Stimulated activated CD8-positive, alpha-beta memory T cell treated with anti-CD3 and anti-CD28 coated beads, Interleukin-12 subunit alpha, Interleukin-12 subunit beta, amount 100 ng/mL, for 24 hours (primary cell): ENCODE measurements around the gene INA.
A peak's percentile ranks its signal among the peaks of the same experiment; 100 is the strongest.
"Not testable (repeated sequence)": the region's sequence is repeated elsewhere in the genome, so short reads cannot be mapped to it uniquely, and the experiment has no call there.

Source experiments
- DNase-seq: peaks from one replicate; pipeline ENCODE4 v3.0.0-alpha.2; 2020; ENCODE audit errors: extremely low read depth

INA gene

DNA sequence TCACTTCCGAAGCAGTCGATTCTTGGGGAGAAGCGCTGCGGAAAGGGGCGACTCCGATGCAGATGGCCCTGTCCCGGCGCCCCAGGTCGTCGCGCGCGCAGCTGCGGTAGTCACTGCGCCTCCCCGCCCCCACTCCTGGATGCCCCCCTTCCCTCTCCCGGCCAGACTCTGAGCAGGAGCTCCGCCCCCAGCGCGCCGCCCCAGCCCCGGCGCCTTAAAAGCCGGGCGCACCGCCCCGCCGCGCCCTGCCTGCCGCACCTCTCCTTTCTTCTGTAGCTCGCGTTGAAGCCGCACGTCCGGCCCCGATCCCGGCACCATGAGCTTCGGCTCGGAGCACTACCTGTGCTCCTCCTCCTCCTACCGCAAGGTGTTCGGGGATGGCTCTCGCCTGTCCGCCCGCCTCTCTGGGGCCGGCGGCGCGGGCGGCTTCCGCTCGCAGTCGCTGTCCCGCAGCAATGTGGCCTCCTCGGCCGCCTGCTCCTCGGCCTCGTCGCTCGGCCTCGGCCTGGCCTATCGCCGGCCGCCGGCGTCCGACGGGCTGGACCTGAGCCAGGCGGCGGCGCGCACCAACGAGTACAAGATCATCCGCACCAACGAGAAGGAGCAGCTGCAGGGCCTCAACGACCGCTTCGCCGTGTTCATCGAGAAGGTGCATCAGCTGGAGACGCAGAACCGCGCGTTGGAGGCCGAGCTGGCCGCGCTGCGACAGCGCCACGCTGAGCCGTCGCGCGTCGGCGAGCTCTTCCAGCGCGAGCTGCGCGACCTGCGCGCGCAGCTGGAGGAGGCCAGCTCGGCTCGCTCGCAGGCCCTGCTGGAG is at the start of gene INA:
Gene INA (plus strand): TSS at position 243 of the 817 bp plus-strand sequence. CDS start 74 bp downstream, at position 317.
- DNase-seq = peak; percentile 0

DNA sequence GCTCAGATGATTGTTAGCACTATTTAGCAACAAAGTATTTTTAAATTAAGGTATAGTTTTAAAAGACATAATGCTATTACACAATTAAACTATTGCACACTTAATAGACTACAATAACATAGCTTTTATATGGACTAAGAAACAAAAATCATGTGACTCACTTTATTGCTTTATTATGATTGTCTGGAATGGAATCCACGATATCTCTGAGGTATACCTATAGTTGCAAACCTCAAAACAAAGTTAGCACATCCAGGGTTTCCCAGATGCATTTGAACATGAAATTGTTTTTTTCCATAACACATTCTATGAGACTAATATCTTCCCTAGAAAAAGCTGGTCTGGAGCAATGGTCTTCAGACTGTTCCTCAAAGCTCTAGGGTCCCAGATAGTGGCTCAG is 49.5 kb upstream of the INA start:
- no peak for DNase-seq

DNA sequence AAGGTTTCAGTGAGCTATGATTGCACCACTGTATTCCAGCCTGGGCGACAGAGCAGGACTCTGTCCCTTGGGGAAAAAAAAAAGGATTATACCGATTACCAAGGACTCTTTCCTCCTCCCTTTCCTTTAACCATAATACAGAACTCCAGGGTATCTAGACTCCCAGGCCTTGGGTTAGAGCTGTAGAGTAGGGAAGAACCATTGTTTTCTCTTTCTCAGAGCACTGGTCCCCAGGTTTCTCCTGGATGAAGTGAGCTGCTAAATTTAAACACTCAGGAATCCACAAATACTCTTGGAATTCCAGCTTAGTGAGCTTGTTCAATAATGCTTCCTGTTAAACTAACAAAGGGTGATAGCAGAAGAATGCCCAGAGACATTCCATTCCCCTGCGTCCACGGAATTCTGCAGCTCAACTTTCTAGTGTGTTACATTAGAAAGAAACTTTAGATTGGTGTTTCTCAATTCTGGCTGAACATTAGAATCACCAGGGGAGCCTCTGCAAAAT is 45.8 kb upstream of the INA start:
- DNase-seq = no peak

DNA sequence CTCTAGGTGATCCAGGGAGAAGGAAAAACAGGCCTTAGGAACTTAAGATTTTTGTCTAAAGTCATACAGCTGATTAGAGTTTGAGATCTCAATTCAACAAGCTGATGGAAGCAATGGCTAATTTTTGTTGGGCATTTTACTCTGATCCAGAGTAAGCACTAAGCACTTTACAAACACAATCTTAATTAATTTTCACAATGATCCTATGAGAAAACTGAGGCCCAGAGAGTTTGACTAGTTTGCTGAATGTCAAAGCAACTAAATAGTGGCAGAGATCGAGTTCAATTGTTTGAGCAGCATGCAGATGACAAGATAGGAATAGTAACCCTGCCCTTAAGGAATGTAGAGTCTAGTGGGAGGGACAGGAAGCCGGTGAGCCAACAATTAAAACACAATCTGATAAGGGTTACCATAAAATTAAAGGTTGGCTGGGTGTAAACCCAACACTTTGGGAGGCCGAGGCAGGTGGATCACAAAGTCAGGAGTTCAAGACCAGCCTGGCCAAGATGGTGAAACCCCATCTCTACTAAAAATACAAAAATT is 44.7 kb upstream of the INA start:
- DNase-seq = no peak

DNA sequence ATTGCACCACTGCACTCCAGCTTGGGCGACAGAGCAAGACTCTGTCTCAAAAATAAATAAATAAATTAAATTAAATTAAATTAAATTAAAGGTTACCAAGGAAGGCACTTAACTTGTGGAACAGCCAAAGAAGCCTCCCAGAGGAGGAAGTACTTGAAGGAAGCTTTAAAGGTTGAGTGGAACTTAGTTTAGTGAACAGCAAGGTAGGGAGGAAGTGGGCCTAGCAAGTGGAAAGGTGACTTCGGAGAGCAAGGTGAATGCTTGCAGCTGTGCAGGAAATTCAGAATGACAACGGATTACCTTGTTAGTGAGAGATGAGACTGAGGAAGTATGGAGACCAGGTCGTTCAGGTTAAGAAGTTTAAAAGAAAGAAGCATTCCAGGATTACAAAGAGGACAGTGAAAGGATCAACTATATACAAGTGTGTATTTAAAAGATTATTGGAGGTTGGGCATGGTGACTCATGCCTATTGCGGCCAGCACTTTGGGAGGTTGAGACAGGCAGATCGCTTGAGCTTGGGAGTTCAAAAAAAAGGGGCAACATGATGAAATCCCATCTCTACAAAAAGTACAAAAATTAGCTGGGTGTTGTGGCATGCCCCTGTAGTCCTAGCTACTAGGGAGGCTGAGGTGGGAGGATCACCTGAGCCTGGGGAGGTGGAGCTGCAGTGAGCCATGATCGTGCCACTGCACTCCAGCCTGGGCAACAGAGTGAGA is 44.0 kb upstream of the INA start:
- DNase-seq = no peak

DNA sequence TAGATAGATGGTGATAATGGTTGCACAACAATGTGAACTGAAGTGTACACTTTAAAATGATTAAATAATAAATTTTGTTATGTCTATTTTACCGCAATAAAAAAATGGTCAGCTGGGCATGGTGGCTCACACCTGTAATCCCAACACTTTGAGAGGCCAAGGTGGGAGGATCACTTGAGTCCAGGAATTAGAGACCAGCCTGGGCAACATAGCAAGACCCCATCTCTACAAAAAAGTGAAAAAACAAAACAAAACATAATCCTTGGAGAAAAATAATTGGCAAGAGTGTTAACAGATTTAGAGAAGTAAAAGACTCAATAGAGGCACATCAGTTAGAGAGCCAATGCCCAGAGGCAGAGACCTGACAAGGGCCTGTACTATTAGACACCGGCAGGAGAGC is 41.2 kb upstream of the INA start:
- DNase-seq = no peak

DNA sequence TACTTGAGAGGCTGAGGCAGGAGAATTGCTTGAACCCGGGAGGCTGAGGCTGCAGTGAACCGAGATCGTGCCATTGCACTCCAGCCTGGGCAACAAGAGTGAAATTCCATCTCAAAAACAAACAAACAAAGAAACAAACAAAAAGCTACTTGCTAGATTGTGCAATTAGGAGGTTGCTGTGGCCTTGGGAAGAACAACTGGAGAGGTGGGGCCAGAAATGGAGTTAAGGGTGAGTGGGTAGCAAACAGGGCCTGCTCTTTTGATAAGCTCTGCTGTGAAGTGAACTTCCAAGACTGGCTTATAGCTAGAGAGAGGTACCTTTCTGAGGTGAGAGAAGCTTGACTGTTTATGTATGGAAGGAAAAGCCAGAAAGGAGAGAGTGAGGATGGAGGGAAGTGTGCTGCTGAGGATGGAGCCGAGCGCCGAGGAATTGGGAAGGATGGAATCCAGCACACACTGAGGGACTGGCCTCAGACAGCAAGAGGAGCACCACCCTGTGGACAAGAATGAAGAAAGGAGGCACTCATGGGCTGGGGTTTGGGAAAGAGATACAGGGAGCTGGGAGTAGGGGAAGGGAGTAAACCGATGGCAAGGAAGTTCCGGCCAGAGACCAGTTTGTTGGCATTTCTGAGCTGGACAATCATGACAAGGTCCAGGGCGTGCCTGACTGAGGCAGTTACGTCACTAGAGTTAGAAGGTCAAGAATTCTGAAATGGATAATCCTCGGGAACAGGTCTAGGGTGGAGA is 38.3 kb upstream of the INA start:
- DNase-seq = no peak

DNA sequence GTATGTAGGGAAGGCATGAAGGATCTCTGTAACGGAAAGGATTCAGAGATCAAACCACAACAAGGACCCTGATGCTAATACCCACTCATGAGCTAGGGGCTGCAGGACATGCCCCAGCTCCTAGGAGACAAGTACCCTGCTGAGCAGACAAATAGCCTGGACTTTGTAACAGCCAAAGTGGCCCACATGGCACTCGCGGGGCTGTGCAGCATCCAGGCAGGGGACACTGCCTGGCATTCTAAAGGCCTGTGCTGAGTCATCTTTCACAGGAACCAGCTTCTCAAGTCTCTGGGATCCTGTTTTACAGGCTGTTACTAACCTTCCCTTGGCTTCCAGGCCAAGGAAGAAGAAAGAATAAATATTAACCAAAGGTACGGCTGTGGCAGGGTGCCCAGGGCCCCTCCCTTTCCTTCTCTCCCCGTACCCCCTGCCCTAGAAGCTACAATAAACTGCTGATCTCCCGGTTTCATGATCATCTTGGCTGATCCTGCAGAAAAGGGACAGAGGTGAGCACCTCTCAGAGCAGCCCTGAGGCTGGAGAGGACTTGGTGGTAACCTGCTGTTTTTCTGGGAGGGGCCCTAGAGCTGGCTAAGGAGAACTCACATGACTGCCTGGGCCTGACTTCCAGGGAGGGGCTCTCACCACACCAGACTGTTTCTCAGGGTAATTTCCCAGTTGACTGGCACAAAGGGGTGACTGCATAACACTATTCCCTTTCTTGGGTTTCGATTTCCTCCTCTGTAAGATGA is 35.5 kb upstream of the INA start:
- no peak for DNase-seq

DNA sequence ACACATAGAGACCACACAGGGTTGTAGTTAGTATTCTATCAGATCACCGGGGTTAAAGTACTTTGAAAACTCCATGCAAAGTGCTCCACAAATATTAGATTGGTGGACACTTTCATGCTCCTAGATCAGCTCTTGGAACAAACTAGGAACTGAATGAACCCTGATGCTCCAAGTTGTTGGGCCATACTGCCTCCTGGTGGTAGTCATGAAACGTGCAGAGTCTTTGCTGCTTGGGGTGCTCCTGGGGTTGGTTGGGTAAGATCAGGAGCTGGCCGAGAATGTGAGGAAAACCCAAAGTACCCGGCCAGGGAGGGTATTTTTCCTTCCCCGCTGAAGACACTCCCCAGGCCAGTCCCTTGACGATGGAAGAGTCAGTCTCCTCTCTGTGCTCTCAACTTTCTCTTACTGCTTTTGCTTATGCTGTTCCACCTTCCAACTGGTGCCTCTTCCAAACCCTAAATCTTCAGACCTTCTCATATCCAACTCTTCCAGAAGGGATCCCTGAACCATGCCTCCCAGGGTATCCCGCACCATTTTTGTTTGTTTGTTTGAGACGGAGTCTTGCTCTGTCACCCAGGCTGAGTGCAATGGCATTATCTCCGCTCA is 32.2 kb upstream of the INA start:
- no peak for DNase-seq

DNA sequence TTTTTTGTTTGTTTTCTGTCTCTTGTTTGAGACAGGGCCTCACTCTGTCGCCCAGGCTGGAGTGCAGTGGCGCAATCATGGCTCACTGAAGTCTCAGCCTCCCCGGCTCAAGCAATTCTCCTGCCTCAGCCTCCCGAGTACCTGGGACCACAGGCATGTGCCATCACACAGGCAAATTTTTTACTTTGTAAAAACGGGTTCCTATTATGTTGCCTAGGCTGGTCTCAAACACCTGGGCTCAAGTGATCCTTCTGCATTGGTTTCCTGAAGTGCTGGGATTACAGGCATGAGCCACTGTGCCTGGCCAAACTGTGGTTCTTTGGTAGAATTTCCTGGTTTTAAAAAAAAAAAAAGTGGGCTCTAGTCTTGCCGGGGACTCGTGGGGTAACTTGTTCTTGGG is 31.4 kb upstream of the INA start, which contains the start of gene RPEL1:
Gene RPEL1 (plus strand): TSS at position 301 of the 400 bp plus-strand sequence. CDS start 110 bp downstream, outside the sequence.
- DNase-seq = not testable (repeated sequence)

DNA sequence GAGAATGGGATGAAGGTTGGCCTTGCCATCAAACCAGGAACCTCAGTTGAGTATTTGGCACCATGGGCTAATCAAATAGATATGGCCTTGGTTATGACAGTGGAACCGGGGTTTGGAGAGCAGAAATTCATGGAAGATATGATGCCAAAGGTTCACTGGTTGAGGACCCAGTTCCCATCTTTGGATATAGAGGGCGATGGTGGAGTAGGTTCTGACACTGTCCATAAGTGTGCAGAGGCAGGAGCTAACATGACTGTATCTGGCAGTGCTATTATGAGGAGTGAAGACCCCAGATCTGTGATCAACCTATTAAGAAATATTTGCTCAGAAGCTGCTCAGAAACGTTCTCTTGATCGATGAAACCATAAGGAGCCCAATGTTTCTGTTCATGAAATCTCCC is 30.6 kb upstream of the INA start:
- DNase-seq = no peak

DNA sequence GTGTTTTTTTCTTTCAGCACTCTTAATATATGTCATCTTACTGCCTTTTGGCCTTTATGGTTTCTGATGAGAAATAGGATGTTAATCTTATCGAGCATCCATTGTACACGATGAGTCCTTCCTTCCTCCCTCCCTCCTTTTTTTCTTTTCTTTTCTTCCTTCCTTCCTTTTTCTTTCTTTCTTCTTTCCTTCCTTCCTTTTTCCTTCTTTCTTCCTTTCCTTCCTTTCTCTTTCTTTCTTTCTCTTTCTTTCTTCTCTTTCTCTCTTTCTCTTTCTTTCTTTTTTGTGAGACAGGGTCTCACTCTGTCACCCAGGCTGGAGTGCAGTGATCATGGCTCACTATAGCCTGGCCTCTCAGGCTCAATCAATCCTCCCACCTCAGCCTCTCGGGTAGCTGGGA is 22.8 kb upstream of the INA start:
- DNase-seq = no peak

DNA sequence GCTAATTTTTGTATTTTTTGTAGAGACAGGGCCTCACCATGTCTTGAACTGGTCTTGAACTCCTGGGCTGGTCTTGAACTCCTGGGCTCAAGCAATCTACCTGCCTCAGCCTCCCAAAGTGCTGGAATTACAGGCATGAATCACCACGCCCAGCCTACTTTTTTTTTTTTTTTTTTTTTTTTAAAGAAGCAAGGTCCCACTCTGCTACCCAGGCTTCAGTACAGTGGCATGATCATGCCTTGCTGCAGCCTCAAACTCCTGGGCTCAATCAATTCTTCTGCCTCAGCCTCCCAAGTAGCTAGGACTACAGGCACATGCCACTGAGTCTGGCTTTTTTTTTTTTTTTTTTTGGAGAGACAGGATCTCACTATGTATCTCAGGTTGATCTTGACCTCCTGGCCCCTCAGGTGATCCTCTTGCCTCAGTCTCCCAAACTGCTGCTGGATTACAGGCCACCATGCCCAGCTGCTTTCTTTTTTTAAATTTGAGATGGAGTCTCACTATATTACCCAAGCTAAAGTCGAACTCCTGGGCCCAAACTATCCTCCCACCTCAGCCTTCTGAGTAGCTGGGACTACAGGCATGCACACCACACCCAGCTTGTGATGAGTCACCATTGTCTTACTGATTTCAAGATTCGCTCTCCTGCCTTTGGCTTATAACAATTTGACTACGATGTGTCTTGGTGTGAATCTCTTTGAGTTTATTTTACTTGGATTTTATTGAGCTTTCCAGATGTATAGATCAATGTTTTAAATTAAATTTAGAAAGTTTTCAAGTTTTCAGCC is 22.2 kb upstream of the INA start:
- no peak for DNase-seq

DNA sequence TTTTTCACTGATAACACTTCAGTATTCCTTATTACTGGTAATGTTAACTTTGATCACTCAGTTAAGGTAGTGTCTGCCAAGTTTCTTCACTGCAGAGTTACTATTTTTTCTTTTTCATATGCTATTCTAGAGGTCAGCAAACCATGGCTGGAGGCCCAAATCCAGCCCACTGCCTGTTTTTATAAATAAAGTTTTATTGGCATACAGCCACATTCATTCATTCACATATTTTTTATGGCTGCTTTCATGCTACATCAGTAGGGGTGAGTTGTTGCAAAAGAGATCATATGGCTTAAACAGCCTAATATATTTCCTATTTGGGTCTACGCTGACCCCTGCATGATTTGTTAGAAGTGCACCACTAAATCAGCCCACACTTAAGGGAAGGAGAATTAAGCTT is 20.3 kb upstream of the INA start:
- DNase-seq = no peak

DNA sequence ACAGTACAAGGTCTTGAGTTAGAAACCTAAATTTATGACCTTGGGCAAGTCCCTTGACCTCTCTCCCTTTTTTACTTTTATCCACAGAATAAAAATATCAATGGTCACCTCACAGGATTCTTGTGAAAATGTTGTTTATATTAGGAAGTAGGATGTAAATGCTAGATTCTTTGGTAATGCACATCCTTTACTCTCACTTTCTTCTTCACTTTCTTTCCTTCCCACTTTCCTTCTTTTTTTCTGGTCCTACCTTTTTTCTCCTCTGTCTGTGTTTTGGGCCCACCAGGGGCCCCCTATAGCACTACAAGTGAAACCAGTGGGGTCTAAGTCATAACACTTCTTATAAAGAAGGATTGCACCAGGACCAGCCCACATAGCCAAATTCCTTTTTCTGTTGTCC is 19.1 kb upstream of the INA start:
- DNase-seq = no peak

DNA sequence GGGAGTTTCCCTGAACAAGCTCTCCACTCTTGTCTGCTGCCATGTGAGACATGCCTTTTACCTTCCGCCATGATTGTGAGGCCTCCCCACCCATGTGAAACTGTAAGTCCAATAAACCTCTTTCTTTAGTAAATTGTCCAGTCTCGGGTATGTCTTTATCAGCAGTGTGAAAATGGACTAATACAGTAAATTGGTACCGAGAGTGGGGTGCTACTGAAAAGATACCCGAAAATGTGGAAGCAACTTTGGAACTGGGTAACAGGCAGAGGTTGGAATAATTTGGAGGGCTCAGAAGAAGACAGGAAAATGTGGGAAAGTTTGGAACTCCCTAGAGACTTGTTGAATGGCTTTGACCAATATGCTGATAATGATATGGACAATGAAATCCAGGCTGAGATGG is 18.0 kb upstream of the INA start:
- not testable (repeated sequence) for DNase-seq

DNA sequence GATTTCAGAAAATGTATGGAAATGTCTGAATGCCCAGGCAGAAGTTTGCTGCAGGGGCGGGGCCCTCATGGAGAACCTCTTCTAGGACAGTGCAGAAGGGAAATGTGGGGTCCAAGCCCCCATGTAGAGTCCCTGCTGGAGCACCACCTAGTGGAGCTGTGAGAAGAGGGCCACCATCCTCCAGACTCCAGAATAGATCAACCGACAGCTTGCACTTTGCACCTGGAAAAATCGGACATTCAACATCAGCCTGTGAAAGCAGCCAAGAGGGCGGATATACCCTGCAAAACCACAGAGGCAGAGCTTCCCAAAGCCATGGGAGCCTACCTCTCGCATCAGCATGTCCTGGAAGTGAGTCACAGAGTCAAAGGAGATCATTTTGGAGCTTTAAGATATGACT is 16.9 kb upstream of the INA start:
- DNase-seq = no peak

DNA sequence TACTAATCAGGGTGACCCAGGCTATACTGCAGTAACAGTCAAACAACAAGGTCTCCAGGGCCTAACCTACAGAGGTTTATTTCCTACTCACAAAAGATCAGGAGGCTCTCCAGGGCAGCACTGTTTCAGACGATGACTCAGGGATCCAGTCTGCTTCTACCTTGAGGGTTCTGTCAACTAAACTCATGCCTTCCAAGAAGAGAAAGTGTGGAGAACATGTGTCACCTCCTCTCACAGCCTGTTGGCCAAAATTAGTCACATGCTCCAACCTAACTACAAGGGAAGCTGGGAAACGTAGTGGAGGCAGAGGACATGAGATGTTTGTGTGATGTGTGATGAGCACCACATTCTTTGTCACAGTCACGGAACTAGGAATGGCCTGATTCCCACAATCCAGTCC is 14.7 kb upstream of the INA start:
- no peak for DNase-seq

DNA sequence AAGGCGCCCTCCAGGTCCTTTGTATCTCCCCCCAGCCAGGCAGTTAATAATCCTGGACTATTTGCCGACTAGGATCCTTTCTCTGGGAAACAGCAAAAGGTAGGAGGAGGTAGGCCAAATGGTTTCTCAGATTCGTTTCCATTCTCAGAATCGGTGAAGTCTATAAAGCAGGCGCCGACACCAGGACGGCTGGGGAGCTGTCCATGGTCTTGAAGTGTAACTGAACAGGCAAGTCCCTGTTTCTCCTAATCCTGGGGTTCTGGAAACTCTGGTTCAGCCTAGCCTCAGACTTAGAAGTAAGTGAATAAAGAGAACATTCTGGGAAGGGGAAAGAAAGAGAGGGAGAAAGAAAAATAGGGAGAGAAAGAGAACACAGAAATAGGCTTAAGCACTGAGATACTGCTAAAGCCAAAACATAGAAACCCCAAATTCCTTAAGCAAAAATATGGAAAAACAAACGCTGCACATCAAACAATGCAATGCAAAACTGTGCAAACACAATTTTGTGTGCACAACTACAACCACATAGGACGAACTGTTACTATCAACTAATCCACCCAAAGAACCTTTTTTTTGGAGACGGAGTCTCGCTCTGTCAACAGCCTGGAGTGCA is 11.1 kb upstream of the INA start:
- no peak for DNase-seq

DNA sequence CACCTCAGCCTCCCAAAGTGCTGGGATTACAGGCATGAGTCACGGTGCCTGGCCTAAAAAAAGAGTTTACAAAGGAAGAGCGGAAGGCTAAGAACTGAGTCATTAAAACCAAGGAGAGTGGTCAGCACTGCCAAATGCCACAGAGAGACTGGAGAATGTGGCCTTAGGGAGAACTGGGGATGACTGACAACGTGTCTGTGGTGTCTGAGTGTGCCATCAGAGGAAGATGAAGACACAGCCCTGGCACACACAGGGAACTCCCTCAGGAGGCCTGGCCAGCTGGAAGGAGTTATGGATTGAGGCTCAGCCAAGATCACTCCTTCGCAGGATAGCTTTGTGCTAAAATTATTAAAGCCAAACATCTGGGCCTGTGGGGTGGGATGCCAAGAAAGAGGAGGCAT is 3.9 kb upstream of the INA start:
- DNase-seq = no peak
